WTC11 (cell line): ENCODE measurements around the gene AFF3. TPM values are rescaled to one million over a fixed set of nuclear protein-coding genes. Genes with fewer than 3 reads are reported as not detected.
"Not testable (repeated sequence)": the region's sequence is repeated elsewhere in the genome, so short reads cannot be mapped to it uniquely, and the experiment has no call there.

Source experiments
- ATAC-seq: fragments of 200-7000 bp; cut with Tn5 transposase; 2 replicates; pipeline ENCODE4 v1.10.0; 2021; ENCODE audit warnings: mild to moderate bottlenecking, moderate library complexity
- CTCF ChIA-PET: fragments of 300-600 bp; sonication (Branson Sonifier 250); formaldehyde crosslinking; loops from one replicate; lab custom pipeline; 2021; ENCODE audit warnings: antibody characterized with exemption; lab: Charles Lee
- POLR2A ChIA-PET: fragments of 350-600 bp; sonication (Branson Sonifier 250); formaldehyde crosslinking; loops from one replicate; lab custom pipeline; 2021; ENCODE audit warnings: antibody characterized with exemption; lab: Charles Lee
- DNase-seq: peaks from one replicate; pipeline ENCODE4 v3.0.0; 2021; ENCODE audit warnings: low spot score
- H3K27ac Mint-ChIP-seq: 2 replicates; pipeline ENCODE4 v1.8.0; 2021; ENCODE audit warnings: mixed read lengths
- H3K27me3 Mint-ChIP-seq: 2 replicates; pipeline ENCODE4 v1.8.0; 2021; ENCODE audit warnings: low read depth, mild to moderate bottlenecking, moderate library complexity, mixed read lengths
- H3K36me3 Mint-ChIP-seq: 2 replicates; pipeline ENCODE4 v1.8.0; 2021; ENCODE audit warnings: mixed read lengths
- H3K4me1 Mint-ChIP-seq: 2 replicates; pipeline ENCODE4 v1.8.0; 2022; ENCODE audit warnings: mixed read lengths
- H3K4me3 Mint-ChIP-seq: 2 replicates; pipeline ENCODE4 v1.8.0; 2021; ENCODE audit warnings: mild to moderate bottlenecking, moderate library complexity, mixed read lengths
- H3K9me3 Mint-ChIP-seq: 2 replicates; pipeline ENCODE4 v1.8.0; 2021; ENCODE audit warnings: mixed read lengths
- CREB1 ChIP-seq: sonication (generic); formaldehyde crosslinking; IDR thresholded peaks from 2 replicates; pipeline ENCODE4 v1.8.0; 2023; ENCODE audit warnings: mild to moderate bottlenecking, missing genetic modification reagents
- FOXK1 ChIP-seq: sonication (generic); formaldehyde crosslinking; IDR thresholded peaks from 2 replicates; pipeline ENCODE4 v1.8.0; 2022; ENCODE audit warnings: mild to moderate bottlenecking, moderate library complexity, missing genetic modification reagents
- GRHL2 ChIP-seq: fragments of 250-450 bp; sonication (Bioruptor Pico); IDR thresholded peaks from 2 replicates; pipeline ENCODE4 v1.8.0; 2022; ENCODE audit warnings: mild to moderate bottlenecking, moderate library complexity; ENCODE audit not compliant: insufficient replicate concordance, severe bottlenecking
- JAZF1 ChIP-seq: fragments of 250-450 bp; sonication (Bioruptor Pico); IDR thresholded peaks from 2 replicates; pipeline ENCODE4 v1.9.0; 2021; ENCODE audit warnings: moderate library complexity, mild to moderate bottlenecking, inconsistent platforms
- KAT7 ChIP-seq: sonication (generic); formaldehyde crosslinking; IDR thresholded peaks from 2 replicates; pipeline ENCODE4 v1.8.1; 2023; ENCODE audit warnings: missing genetic modification reagents, mild to moderate bottlenecking, borderline replicate concordance
- OVOL2 ChIP-seq: fragments of 250-450 bp; sonication (Bioruptor Pico); IDR thresholded peaks from 2 replicates; pipeline ENCODE4 v1.9.0; 2021; ENCODE audit warnings: mild to moderate bottlenecking, borderline replicate concordance
- PRRX2 ChIP-seq: fragments of 250-450 bp; sonication (Bioruptor Pico); IDR thresholded peaks from 2 replicates; pipeline ENCODE4 v1.8.0; 2021; ENCODE audit warnings: mild to moderate bottlenecking
- SMAD4 ChIP-seq: sonication (generic); formaldehyde crosslinking; IDR thresholded peaks from 2 replicates; pipeline ENCODE4 v1.8.0; 2022; ENCODE audit warnings: mild to moderate bottlenecking, missing genetic modification reagents
- TP53 ChIP-seq: sonication (generic); formaldehyde crosslinking; IDR thresholded peaks from 2 replicates; pipeline ENCODE4 v1.8.1; 2023; ENCODE audit warnings: mild to moderate bottlenecking, missing genetic modification reagents
- ZNF219 ChIP-seq: sonication (generic); formaldehyde crosslinking; IDR thresholded peaks from 2 replicates; pipeline ENCODE4 v1.8.0; 2023; ENCODE audit warnings: missing genetic modification reagents, mild to moderate bottlenecking, borderline replicate concordance
- ZNF416 ChIP-seq: fragments of 250-450 bp; sonication (Bioruptor Pico); IDR thresholded peaks from 2 replicates; pipeline ENCODE4 v1.9.0; 2021; ENCODE audit warnings: mild to moderate bottlenecking, inconsistent platforms
- total RNA-seq: library from RNA; stranded (reverse); gene quantifications from 3 replicates; pipeline ENCODE4 v1.2.3, GENCODE V29; 2021
- TF ChIP-seq, protein P1 (sequence below): fragments of 200-600 bp; IDR thresholded peaks from 2 replicates; pipeline ENCODE4 v1.8.0; 2022; ENCODE audit warnings: antibody characterized with exemption
- TF ChIP-seq, protein P2 (sequence below): sonication (generic); formaldehyde crosslinking; IDR thresholded peaks from 2 replicates; pipeline ENCODE4 v1.8.1; 2023; ENCODE audit warnings: mild to moderate bottlenecking, missing genetic modification reagents
- TF ChIP-seq, protein P3 (sequence below): sonication (generic); formaldehyde crosslinking; IDR thresholded peaks from 2 replicates; pipeline ENCODE4 v1.8.0; 2022; ENCODE audit warnings: mild to moderate bottlenecking, missing genetic modification reagents
- TF ChIP-seq, protein P4 (sequence below): sonication (generic); formaldehyde crosslinking; IDR thresholded peaks from 2 replicates; pipeline ENCODE4 v1.8.1; 2022; ENCODE audit warnings: low read depth, missing genetic modification reagents, borderline replicate concordance

The AFF3 gene
- total RNA-seq, 1 experiment from 2014 or later: 1.2 TPM

DNA sequence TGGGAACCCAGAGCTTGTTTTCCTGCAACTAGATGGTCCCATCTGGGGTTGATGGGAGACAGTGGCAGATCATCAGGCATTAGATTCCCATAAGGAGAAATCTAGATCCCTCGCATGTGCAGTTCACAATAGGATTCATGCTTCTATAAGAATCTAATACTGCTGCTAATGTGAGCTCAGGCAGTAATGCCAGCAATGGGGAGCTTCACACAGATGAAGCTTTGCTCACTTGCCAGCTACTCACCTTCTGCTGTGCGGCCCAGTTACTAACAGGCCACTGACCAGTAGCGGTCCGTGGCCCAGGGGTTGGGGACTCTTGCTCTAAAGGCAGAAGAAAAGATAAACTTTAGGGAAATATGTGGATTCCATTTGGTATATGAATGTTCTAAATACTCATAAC lies 192.9 kb downstream of the AFF3 start (continued):
- no peak for TF ChIP-seq SMAD4 (CRISPR knock-in tag)
- TF ChIP-seq FOXK1 (CRISPR knock-in tag): no peak
- TF ChIP-seq ZNF416 (CRISPR knock-in tag): no peak
- TF ChIP-seq, protein P1, sequence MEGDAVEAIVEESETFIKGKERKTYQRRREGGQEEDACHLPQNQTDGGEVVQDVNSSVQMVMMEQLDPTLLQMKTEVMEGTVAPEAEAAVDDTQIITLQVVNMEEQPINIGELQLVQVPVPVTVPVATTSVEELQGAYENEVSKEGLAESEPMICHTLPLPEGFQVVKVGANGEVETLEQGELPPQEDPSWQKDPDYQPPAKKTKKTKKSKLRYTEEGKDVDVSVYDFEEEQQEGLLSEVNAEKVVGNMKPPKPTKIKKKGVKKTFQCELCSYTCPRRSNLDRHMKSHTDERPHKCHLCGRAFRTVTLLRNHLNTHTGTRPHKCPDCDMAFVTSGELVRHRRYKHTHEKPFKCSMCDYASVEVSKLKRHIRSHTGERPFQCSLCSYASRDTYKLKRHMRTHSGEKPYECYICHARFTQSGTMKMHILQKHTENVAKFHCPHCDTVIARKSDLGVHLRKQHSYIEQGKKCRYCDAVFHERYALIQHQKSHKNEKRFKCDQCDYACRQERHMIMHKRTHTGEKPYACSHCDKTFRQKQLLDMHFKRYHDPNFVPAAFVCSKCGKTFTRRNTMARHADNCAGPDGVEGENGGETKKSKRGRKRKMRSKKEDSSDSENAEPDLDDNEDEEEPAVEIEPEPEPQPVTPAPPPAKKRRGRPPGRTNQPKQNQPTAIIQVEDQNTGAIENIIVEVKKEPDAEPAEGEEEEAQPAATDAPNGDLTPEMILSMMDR: no peak
- no peak for TF ChIP-seq JAZF1 (CRISPR knock-in tag)

DNA sequence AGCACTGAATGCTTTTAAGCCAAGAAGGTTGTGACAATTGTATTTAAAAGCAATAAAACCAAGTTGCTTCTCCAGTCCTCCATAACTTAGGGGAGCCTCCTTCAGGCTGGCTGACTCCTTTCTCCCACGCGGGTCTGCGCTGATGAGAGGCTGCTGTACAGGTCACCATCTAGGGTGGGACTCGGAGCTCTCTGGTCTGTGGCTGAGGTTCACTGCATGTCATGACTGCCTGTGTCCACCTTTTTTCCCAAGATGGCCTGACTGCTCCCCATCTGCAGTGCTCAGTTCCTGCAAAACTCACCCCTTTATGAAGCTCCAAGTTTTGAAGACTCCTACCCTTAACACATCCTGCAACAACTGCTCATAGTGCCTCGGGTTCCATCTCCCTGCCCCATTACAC lies 194.4 kb downstream of the AFF3 start:
- TF ChIP-seq PRRX2 (CRISPR knock-in tag) (no peak), KAT7 (CRISPR knock-in tag) (no peak), OVOL2 (CRISPR knock-in tag) (no peak), SMAD4 (CRISPR knock-in tag) (no peak), ZNF416 (CRISPR knock-in tag) (no peak), CREB1 (CRISPR knock-in tag) (no peak), GRHL2 (CRISPR knock-in tag) (no peak), ZNF219 (CRISPR knock-in tag) (no peak), TP53 (CRISPR knock-in tag) (no peak)
- TF ChIP-seq, protein P1: no peak
- TF ChIP-seq, protein P2, sequence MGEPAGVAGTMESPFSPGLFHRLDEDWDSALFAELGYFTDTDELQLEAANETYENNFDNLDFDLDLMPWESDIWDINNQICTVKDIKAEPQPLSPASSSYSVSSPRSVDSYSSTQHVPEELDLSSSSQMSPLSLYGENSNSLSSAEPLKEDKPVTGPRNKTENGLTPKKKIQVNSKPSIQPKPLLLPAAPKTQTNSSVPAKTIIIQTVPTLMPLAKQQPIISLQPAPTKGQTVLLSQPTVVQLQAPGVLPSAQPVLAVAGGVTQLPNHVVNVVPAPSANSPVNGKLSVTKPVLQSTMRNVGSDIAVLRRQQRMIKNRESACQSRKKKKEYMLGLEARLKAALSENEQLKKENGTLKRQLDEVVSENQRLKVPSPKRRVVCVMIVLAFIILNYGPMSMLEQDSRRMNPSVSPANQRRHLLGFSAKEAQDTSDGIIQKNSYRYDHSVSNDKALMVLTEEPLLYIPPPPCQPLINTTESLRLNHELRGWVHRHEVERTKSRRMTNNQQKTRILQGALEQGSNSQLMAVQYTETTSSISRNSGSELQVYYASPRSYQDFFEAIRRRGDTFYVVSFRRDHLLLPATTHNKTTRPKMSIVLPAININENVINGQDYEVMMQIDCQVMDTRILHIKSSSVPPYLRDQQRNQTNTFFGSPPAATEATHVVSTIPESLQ (CRISPR knock-in tag): no peak
- TF ChIP-seq, protein P3, sequence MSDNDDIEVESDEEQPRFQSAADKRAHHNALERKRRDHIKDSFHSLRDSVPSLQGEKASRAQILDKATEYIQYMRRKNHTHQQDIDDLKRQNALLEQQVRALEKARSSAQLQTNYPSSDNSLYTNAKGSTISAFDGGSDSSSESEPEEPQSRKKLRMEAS: no peak
- TF ChIP-seq, protein P4, sequence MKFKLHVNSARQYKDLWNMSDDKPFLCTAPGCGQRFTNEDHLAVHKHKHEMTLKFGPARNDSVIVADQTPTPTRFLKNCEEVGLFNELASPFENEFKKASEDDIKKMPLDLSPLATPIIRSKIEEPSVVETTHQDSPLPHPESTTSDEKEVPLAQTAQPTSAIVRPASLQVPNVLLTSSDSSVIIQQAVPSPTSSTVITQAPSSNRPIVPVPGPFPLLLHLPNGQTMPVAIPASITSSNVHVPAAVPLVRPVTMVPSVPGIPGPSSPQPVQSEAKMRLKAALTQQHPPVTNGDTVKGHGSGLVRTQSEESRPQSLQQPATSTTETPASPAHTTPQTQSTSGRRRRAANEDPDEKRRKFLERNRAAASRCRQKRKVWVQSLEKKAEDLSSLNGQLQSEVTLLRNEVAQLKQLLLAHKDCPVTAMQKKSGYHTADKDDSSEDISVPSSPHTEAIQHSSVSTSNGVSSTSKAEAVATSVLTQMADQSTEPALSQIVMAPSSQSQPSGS (CRISPR knock-in tag): no peak
- ATAC-seq (no peak), DNase-seq (no peak)
- ChIA-PET CTCF (no interaction called here), POLR2A (no interaction called here)
- Mint-ChIP-seq H3K27me3 (no peaks in the 10 kb centered on the region), H3K27ac (no peak overlapping the region), H3K9me3 (no peaks in the 10 kb centered on the region), H3K4me3 (no peak overlapping the region), H3K36me3 (no peaks in the 10 kb centered on the region), H3K4me1 (no peaks in the 10 kb centered on the region)

DNA sequence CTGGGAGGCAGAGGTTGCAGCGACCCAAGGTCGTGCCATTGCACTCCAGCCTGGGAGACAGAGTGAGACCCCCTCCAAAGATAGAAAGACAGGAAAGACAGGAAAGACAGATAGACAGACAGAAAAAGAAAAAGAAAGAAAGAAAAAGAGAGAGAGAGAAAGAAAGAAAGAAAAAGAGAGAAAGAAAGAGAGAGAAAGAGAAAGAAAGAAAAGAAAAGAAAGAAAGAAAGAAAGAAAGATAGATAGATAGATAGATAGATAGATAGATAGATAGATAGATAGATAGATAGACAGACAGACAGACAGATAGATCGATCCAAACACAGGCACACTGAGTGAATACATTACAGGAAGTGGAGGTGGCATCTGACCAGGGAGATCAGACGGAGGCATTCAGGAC lies 195.0 kb downstream of the AFF3 start:
- H3K4me1 Mint-ChIP-seq, POLR2A ChIA-PET, ATAC-seq, H3K9me3 Mint-ChIP-seq, H3K4me3 Mint-ChIP-seq, CTCF ChIA-PET, H3K36me3 Mint-ChIP-seq, H3K27me3 Mint-ChIP-seq, H3K27ac Mint-ChIP-seq, DNase-seq: not testable (repeated sequence)
